Prostate gland (tissue), 2 donors: ENCODE measurements around the gene LAMA4. TPM values are rescaled to one million over a fixed set of nuclear protein-coding genes. Genes with fewer than 3 reads are reported as not detected.

ENCODE experiments used
- DNase-seq: peaks from one replicate; pipeline ENCODE4 v3.0.0-alpha.2; 2019; ENCODE audit warnings: low spot score
- H3K27ac ChIP-seq, 2 donors: fragments of 200-600 bp; sonication (generic); 2 replicates each; pipeline ENCODE4 v1.5.1; 2017 to 2019
- H3K27me3 ChIP-seq: fragments of 200-600 bp; sonication (generic); replicated peaks from 2 replicates; pipeline ENCODE4 v1.5.1; 2019; ENCODE audit not compliant: insufficient read depth
- H3K36me3 ChIP-seq, 2 donors: fragments of 200-600 bp; sonication (generic); 1 replicate in 1 of 2; 2 replicates in 1 of 2; pipeline versions ENCODE4 v1.5.1 to v1.8.1; 2017 to 2019
- H3K4me1 ChIP-seq: fragments of 200-600 bp; sonication (generic); replicated peaks from 2 replicates; pipeline ENCODE4 v1.5.1; 2019
- H3K4me3 ChIP-seq, 2 donors: fragments of 200-600 bp; sonication (generic); 2 replicates each; pipeline ENCODE4 v1.5.1; 2017 to 2019
- H3K9me3 ChIP-seq: fragments of 200-600 bp; sonication (generic); 2 replicates; pipeline ENCODE4 v1.5.1; 2017
- CTCF ChIP-seq, 4 experiments: fragments of 200-600 bp in 2 of 4; fragments of 450-650 bp in 2 of 4; sonication (generic) in 2 of 4; IDR thresholded peaks; 1 replicate in 3 of 4; 2 replicates in 1 of 4; pipeline ENCODE4 v1.5.1; 2016 to 2019; ENCODE audit warnings: antibody characterized with exemption in 4 of 4, mild to moderate bottlenecking in 2 of 4, moderate library complexity in 2 of 4
- POLR2A ChIP-seq: fragments of 450-650 bp; IDR thresholded peaks from one replicate; pipeline ENCODE4 v1.6.1; 2016; ENCODE audit warnings: antibody characterized with exemption, mild to moderate bottlenecking
- POLR2AphosphoS5 ChIP-seq: sonication (generic); formaldehyde crosslinking; IDR thresholded peaks from one replicate; pipeline ENCODE4 v1.6.1; 2017; ENCODE audit warnings: antibody characterized with exemption
- WGBS: methylation state at CpG from one replicate; pipeline ENCODE4 v1.1.5; 2018; 5-methylcytosine and 5-hydroxymethylcytosine counted together
- intact Hi-C: fragments of 100-400 bp; cut with DNase I; formaldehyde crosslinking; loops from one replicate; pipeline ENCODE4 v1.14.2; 2022
- total RNA-seq, 2 donors: library from RNA; depleted of rRNA; stranded (reverse); fragments of >200 nt; gene quantifications; one replicate each; pipeline ENCODE4 v1.1.0, GENCODE V29; 2016

LAMA4 gene
- total RNA-seq, 2 donors from 2014 or later: 9.6 to 48.3 TPM

- Histone ChIP-seq H3K27me3 (no peaks in the 10 kb centered on the region), H3K36me3 (no peaks in the 10 kb centered on the region), H3K4me1 (no peaks in the 10 kb centered on the region), H3K4me3 (no peak overlapping the region), H3K27ac (no peak overlapping the region), H3K9me3 (no peaks in the 10 kb centered on the region)
- intact Hi-C loops: loop anchor here (5.0 kb wide), 1 partner anchor 54 kb away; no protein-coding TSS in a partner anchor
- no peak for DNase-seq
- WGBS: 92% methylated on average over 11 of the region's 11 CpGs
- TF ChIP-seq CTCF (IDR thresholded peaks at IDR 0.05): no peak
- no peak for TF ChIP-seq POLR2AphosphoS5
- no peak for TF ChIP-seq POLR2A
These were observed 4.4 kb upstream of the LAMA4 start for GRCh38 chr6:112258642-112259336.

- no peak for DNase-seq
- Histone ChIP-seq H3K4me3 (no peak overlapping the region), H3K27me3 (no peaks in the 10 kb centered on the region), H3K4me1 (no peaks in the 10 kb centered on the region), H3K27ac (no peak overlapping the region), H3K36me3 (no peaks in the 10 kb centered on the region), H3K9me3 (no peaks in the 10 kb centered on the region)
- TF ChIP-seq POLR2AphosphoS5 (no peak), CTCF (IDR thresholded peaks at IDR 0.05) (no peak), POLR2A (no peak)
- intact Hi-C loops: loop anchor here (5.0 kb wide), 1 partner anchor 55 kb away; no protein-coding TSS in a partner anchor
- WGBS: 79% methylated on average over 7 of the region's 7 CpGs
These were observed 3.0 kb upstream of the LAMA4 start for GRCh38 chr6:112257178-112257855.

GRCh38 chr6:112254921-112255320, 554 bp upstream of the LAMA4 start:
- TF ChIP-seq CTCF (IDR thresholded peaks at IDR 0.05): no peak
- no peak for TF ChIP-seq POLR2AphosphoS5
- no peak for TF ChIP-seq POLR2A
- WGBS: 63% methylated on average over 3 of the region's 3 CpGs
- Histone ChIP-seq H3K36me3 (no peaks in the 10 kb centered on the region), H3K27ac (peak overlapping the region in 1 of 2 donors; percentile 73), H3K9me3 (no peaks in the 10 kb centered on the region), H3K4me3 (no peak overlapping the region), H3K27me3 (no peaks in the 10 kb centered on the region), H3K4me1 (no peaks in the 10 kb centered on the region)
- no peak for DNase-seq
- intact Hi-C loops: loop anchor here (5.0 kb wide), 2 partner anchors 57 to 68 kb away; no protein-coding TSS in a partner anchor

- DNase-seq: no peak
- Histone ChIP-seq H3K9me3 (no peaks in the 10 kb centered on the region), H3K36me3 (no peaks in the 10 kb centered on the region), H3K4me3 (peak overlapping the region; percentile 36 to 49), H3K4me1 (no peaks in the 10 kb centered on the region), H3K27ac (peak overlapping the region; percentile 71 to 73), H3K27me3 (no peaks in the 10 kb centered on the region)
- intact Hi-C loops: loop anchor here (5.0 kb wide), 1 partner anchor 66 kb away; no protein-coding TSS in a partner anchor
- TF ChIP-seq CTCF (IDR thresholded peaks at IDR 0.05): no peak
- no peak for TF ChIP-seq POLR2AphosphoS5
- no peak for TF ChIP-seq POLR2A
- WGBS: 9% methylated on average over 8 of the region's 8 CpGs
These were observed 898 bp downstream of the LAMA4 start for GRCh38 chr6:112253498-112253840.
